Smooth muscle cell of bladder (primary cell): ENCODE data around the gene CHN1. TPM values are rescaled to one million over a fixed set of nuclear protein-coding genes. Genes with fewer than 3 reads are reported as not detected.

ENCODE experiments used
- total RNA-seq: library from RNA; depleted of rRNA; stranded (reverse); fragments of >200 nt; gene quantifications from 2 replicates; pipeline ENCODE4 v1.2.3, GENCODE V29; 2014

CHN1 gene, protein sequence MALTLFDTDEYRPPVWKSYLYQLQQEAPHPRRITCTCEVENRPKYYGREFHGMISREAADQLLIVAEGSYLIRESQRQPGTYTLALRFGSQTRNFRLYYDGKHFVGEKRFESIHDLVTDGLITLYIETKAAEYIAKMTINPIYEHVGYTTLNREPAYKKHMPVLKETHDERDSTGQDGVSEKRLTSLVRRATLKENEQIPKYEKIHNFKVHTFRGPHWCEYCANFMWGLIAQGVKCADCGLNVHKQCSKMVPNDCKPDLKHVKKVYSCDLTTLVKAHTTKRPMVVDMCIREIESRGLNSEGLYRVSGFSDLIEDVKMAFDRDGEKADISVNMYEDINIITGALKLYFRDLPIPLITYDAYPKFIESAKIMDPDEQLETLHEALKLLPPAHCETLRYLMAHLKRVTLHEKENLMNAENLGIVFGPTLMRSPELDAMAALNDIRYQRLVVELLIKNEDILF
- 10.3 and 12.8 TPM in 2 replicates for total RNA-seq

GRCh38 chr2:175004980-175005732 is at the start of gene CHN1:
TSS of gene CHN1 (minus strand) at chr2:175005381. CDS start at chr2:175004912, 469 bp downstream.

GRCh38 chr2:174764280-174765255 is 240.6 kb downstream of the CHN1 start, which contains the start of gene CHRNA1:
TSS of gene CHRNA1 (minus strand) at chr2:174764472. CDS start at chr2:174764394, 78 bp downstream.

Other genes with a start within 250 kb of the CHN1 start
- 0.09 and 0.14 TPM in 2 replicates for gene CHRNA1, start 240.9 kb downstream of the CHN1 start, total RNA-seq
- gene ATF2, start 162.8 kb upstream of the CHN1 start, total RNA-seq: 35.8 and 39.8 TPM in 2 replicates
- gene ATP5MC3, start 176.3 kb upstream of the CHN1 start, total RNA-seq: 86.5 and 93.9 TPM in 2 replicates